Bladder microvascular endothelial cell (primary cell): Measurements from ENCODE around the gene VCY. TPM values are rescaled to one million over a fixed set of nuclear protein-coding genes. Genes with fewer than 3 reads are reported as not detected.

Experiments
- total RNA-seq: library from RNA; depleted of rRNA; stranded (reverse); fragments of >200 nt; gene quantifications from 2 replicates; pipeline ENCODE4 v1.2.3, GENCODE V29; 2014

Gene VCY
- not detected in 2 replicates for total RNA-seq

GRCh38 chrY:13986373-13986772 lies at the start of gene VCY:
VCY (minus strand) TSS chrY:13986473; CDS start chrY:13986440, 33 bp downstream.

Other genes with a start within 250 kb of the VCY start
- not detected in 2 replicates for gene VCY1B, start 69.8 kb upstream of the VCY start, total RNA-seq